ENCODE results near the gene NUDT22. TPM values are rescaled to one million over a fixed set of nuclear protein-coding genes. Genes with fewer than 3 reads are reported as not detected.

Gene NUDT22
- total and polyA plus RNA-seq, 2 of the 8 experiments (the other 6 are each of a cell fraction or from before 2014, with no cell fraction given): 43.4 to 69.0 TPM

DNA sequence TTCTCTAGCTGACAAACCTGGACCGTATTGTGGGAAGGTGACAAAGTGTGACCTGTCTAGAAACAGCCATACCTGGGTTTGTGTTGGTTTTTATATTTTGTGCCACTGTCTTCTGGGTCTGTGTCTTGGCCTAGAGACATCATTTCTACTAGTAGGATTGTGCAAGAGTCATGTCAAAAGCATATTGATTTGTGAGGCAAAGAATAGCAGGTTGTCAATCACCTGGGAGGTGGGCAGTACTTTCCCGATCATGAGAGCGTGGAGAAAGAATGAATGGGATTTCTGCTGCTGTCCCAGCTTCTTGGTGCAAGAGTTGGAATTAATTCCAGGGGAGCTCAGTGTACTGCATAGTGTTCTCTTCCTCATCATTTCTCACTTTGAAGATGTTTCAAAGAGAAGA lies 24.5 kb upstream of the NUDT22 start (continued):
- TF ChIP-seq CHD7 (IDR thresholded peaks at IDR 0.05; ENCODE audit: insufficient replicate concordance, low read length) (no peak), RFX5 (IDR thresholded peaks at IDR 0.05; ENCODE audit: borderline replicate concordance, low read depth, low read length) (no peak), EZH2 (IDR thresholded peaks at IDR 0.05; ENCODE audit: low read depth, low read length, severe bottlenecking) (no peak), CTBP2 (IDR thresholded peaks at IDR 0.05; ENCODE audit: borderline replicate concordance, insufficient read depth, insufficient read length, low read length) (no peak), ATF3 (IDR thresholded peaks at IDR 0.05; ENCODE audit: insufficient read depth, low read depth, low read length) (no peak)

Data from H1 (cell line).